ENCODE measurements around the gene ABHD6.

GRCh38 chr3:58329922-58330413 lies 92.4 kb downstream of the ABHD6 start:
- TF ChIP-seq CTCF (IDR thresholded peaks at IDR 0.05): no peak
- no peak for TF ChIP-seq POLR2AphosphoS5 (IDR thresholded peaks at IDR 0.05)
- no peak for TF ChIP-seq EP300 (IDR thresholded peaks at IDR 0.05)
- TF ChIP-seq POLR2A (IDR thresholded peaks at IDR 0.05): no peak
